ENCODE data around the gene MYEF2. TPM values are rescaled to one million over a fixed set of nuclear protein-coding genes. Genes with fewer than 3 reads are reported as not detected.

The MYEF2 gene
- total RNA-seq, 1 donor: 5.1 TPM

- DNase-seq (ENCODE audit: low read depth): no peak
- no peak overlapping the region for H3K4me3 ChIP-seq (ENCODE audit: low read depth, low read length)
- no peak for TF ChIP-seq CTCF (IDR thresholded peaks at IDR 0.05; ENCODE audit: insufficient read depth, low read length)
These were observed 24.0 kb upstream of the MYEF2 start for GRCh38 chr15:48202068-48202467.

- no peak for TF ChIP-seq CTCF (IDR thresholded peaks at IDR 0.05; ENCODE audit: insufficient read depth, low read length)
- DNase-seq (ENCODE audit: low read depth): no peak
- no peak within 1 kb of the TSS for H3K4me3 ChIP-seq (ENCODE audit: low read depth, low read length)
These were observed 13.6 kb upstream of the MYEF2 start, which contains the start of gene CTXN2 for GRCh38 chr15:48191574-48192225. Gene CTXN2, plus strand, starts transcription at chr15:48191665. Its CDS starts 9,636 bp downstream, at chr15:48201301.

- no peak overlapping the region for H3K4me3 ChIP-seq (ENCODE audit: low read depth, low read length)
- no peak for TF ChIP-seq CTCF (IDR thresholded peaks at IDR 0.05; ENCODE audit: insufficient read depth, low read length)
These were observed 13.0 kb upstream of the MYEF2 start for GRCh38 chr15:48190932-48191573.

GRCh38 chr15:48186271-48186670, 8.2 kb upstream of the MYEF2 start:
- no peak for DNase-seq (ENCODE audit: low read depth)
- no peak for TF ChIP-seq CTCF (IDR thresholded peaks at IDR 0.05; ENCODE audit: insufficient read depth, low read length)
- no peak overlapping the region for H3K4me3 ChIP-seq (ENCODE audit: low read depth, low read length)

More at GRCh38 chr15:48190932-48191573, 13.0 kb upstream of the MYEF2 start:
- DNase-seq (ENCODE audit: low read depth): peak; percentile 67

DNA sequence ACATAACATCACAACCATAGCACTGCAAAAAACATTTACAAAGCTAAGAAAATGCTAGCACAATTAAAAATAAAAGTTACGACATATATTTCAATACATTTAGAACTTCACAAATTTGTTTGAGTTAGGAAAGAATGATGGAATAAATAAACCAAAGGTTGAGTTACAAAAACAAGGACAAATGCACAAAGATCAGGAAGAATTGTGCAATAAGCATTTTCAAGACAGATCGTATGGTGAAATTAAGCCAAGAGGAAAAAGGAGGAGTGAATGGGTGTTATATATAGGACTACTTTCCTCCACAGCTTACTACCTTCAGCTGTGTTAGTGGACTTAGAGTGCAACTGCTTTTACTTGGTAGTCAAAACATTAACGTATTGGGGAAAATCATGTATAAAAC, 7.4 kb upstream of the MYEF2 start:
- no peak for TF ChIP-seq CTCF (IDR thresholded peaks at IDR 0.05; ENCODE audit: insufficient read depth, low read length)
- no peak for DNase-seq (ENCODE audit: low read depth)
- H3K4me3 ChIP-seq (ENCODE audit: low read depth, low read length): no peak overlapping the region

GRCh38 chr15:48182749-48183148, 4.7 kb upstream of the MYEF2 start:
- TF ChIP-seq CTCF (IDR thresholded peaks at IDR 0.05; ENCODE audit: insufficient read depth, low read length): no peak
- H3K4me3 ChIP-seq (ENCODE audit: low read depth, low read length): no peak overlapping the region
- DNase-seq (ENCODE audit: low read depth): no peak
